GM18511 (cell line): ENCODE data around the gene TNIK.

Experiments
- ATAC-seq: cut with Tn5 transposase; IDR thresholded peaks from one replicate; pipeline ENCODE4 v1.9.1; 2021; ENCODE audit warnings: mild to moderate bottlenecking, moderate library complexity; ENCODE audit not compliant: unreplicated experiment

The TNIK gene

GRCh38 chr3:171058873-171059603, 401.2 kb downstream of the TNIK start:
- ATAC-seq: no peak

- no peak for ATAC-seq
Observed at GRCh38 chr3:171058058-171058457, 402.1 kb downstream of the TNIK start.

- no peak for ATAC-seq
Observed at GRCh38 chr3:171057072-171057471, 403.1 kb downstream of the TNIK start.

GRCh38 chr3:171056528-171056927, 403.7 kb downstream of the TNIK start:
- ATAC-seq: no peak

- no peak for ATAC-seq
Observed at GRCh38 chr3:171055336-171056178, 404.6 kb downstream of the TNIK start.

- ATAC-seq: no peak
Observed at GRCh38 chr3:171054921-171055320, 405.3 kb downstream of the TNIK start.

GRCh38 chr3:171054231-171054630, 406.0 kb downstream of the TNIK start:
- no peak for ATAC-seq

- peak; percentile 93 for ATAC-seq
Observed at GRCh38 chr3:171049861-171050444, 410.3 kb downstream of the TNIK start.

GRCh38 chr3:171046760-171047159, 413.4 kb downstream of the TNIK start:
- ATAC-seq: no peak

- no peak for ATAC-seq
Observed at GRCh38 chr3:171044835-171045793, 415.1 kb downstream of the TNIK start.

- ATAC-seq: no peak
Observed at GRCh38 chr3:171044384-171044783, 415.8 kb downstream of the TNIK start.

GRCh38 chr3:171039674-171040073, 420.5 kb downstream of the TNIK start:
- ATAC-seq: no peak

GRCh38 chr3:171038342-171038741, 421.9 kb downstream of the TNIK start:
- ATAC-seq: no peak

GRCh38 chr3:171028779-171029232, 431.4 kb downstream of the TNIK start:
- no peak for ATAC-seq

GRCh38 chr3:171028025-171028778, 432.0 kb downstream of the TNIK start:
- peak; percentile 77 for ATAC-seq

GRCh38 chr3:171026597-171027293, 433.5 kb downstream of the TNIK start, which contains the start of gene SLC2A2:
TSS of gene SLC2A2 (minus strand) at chr3:171026720. CDS start at chr3:171026670, 50 bp downstream.
- no peak for ATAC-seq

GRCh38 chr3:171023566-171023965, 436.6 kb downstream of the TNIK start:
- no peak for ATAC-seq

- ATAC-seq: no peak
Observed at GRCh38 chr3:171021377-171021776, 438.8 kb downstream of the TNIK start.
